Measurements from ENCODE around the gene TNS3.
A peak's percentile ranks its signal among the peaks of the same experiment; 100 is the strongest.

TNS3 gene

DNA sequence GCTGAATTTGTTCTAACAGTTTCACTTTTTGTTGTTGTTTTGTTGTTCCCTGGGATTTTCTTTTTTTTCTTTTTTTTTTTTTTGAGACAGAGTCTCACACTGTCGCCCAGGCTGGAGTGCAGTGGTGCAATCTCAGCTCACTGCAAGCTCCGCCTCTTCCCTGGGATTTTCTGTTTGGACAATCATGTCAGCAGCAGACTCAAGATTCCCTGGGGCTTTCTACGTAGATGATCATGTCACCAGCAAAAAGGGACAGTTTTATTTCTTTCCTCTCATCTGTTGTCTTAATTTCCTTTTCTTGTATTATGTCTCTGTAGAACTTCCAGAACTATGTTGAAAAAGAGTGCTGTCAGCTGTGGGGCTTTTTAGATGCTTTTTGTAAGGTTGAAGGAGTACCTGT, 241.4 kb downstream of the TNS3 start:
- TF ChIP-seq, protein P1, sequence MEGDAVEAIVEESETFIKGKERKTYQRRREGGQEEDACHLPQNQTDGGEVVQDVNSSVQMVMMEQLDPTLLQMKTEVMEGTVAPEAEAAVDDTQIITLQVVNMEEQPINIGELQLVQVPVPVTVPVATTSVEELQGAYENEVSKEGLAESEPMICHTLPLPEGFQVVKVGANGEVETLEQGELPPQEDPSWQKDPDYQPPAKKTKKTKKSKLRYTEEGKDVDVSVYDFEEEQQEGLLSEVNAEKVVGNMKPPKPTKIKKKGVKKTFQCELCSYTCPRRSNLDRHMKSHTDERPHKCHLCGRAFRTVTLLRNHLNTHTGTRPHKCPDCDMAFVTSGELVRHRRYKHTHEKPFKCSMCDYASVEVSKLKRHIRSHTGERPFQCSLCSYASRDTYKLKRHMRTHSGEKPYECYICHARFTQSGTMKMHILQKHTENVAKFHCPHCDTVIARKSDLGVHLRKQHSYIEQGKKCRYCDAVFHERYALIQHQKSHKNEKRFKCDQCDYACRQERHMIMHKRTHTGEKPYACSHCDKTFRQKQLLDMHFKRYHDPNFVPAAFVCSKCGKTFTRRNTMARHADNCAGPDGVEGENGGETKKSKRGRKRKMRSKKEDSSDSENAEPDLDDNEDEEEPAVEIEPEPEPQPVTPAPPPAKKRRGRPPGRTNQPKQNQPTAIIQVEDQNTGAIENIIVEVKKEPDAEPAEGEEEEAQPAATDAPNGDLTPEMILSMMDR (IDR thresholded peaks at IDR 0.05; ENCODE audit: control insufficient read depth, insufficient read depth, low read depth, low read length, missing control alignments), result no peak
- DNase-seq (ENCODE audit: low read depth), result no peak
- H3K4me3 ChIP-seq (ENCODE audit: control insufficient read depth, low read depth, low read length), result no peak overlapping the region

DNA sequence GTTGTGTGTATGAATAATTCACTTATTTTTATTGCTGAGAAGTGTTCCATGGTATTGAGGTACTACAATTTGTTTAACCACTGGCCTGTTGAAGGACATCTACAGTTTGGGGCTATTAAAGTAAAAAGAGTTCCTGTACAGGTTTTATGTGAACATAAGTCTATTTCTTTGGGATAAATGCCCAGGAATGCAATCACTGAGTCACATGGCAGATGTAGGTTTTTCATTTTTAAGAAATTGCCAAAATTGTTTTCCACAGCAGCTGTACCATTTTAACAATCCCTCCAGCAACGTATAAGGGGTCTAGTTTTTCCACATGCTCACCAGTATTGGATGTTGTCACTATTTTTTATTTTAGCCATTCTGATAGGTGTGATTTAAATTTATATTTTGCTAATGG, 243.9 kb downstream of the TNS3 start:
- no peak overlapping the region for H3K4me3 ChIP-seq (ENCODE audit: control insufficient read depth, low read depth, low read length)
- DNase-seq (ENCODE audit: low read depth), result no peak
- TF ChIP-seq, protein P1 (IDR thresholded peaks at IDR 0.05; ENCODE audit: control insufficient read depth, insufficient read depth, low read depth, low read length, missing control alignments), result no peak

- H3K4me3 ChIP-seq (ENCODE audit: control insufficient read depth, low read depth, low read length), result no peak overlapping the region
- TF ChIP-seq, protein P1 (IDR thresholded peaks at IDR 0.05; ENCODE audit: control insufficient read depth, insufficient read depth, low read depth, low read length, missing control alignments), result no peak
- DNase-seq (ENCODE audit: low read depth), result no peak
Measured at GRCh38 chr7:47337531-47337930, 244.4 kb downstream of the TNS3 start.

DNA sequence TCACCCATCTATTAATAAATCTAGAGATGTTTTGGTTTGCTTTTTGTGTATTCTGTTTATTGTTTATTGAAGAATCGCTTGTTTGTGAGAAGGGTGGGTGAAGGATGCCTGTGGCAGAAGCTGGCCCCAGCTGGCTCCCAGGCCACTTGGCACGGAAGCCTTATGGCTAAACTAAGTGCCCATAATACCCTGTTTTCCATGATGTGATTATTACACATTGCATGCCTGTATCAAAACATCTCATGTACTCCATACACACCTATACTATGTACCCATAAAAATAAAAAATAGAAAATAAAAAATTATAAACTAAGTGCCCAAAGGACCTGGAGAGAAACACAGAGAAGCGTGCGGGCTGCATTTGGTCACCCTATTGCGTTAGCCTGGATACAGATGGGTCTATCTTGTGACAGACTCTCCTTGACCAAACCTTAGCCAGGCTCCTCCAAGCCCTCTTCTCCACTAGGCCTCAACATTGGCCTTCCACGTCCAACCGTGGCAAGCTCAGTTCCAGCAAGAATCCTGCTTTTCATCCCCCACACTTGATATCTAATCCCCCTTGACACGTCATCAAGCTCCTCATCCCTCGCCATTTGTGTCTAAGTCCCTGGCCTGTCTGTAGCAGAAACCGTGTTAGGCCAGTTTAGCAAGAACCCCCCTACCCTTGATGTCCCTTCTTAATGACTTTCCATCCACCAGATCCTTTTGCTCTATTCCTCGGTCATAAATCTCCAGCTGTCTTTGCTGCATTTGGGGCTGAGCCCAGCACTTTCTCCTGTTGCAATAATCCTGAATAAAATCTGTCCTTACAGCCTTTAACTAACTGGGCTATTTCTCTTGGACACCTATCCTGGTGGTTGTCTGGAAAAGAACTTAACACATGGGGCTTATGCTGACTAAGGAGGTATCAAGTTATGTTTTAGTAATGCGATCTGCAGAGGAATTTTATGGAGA, 245.2 kb downstream of the TNS3 start:
- no peak overlapping the region for H3K4me3 ChIP-seq (ENCODE audit: control insufficient read depth, low read depth, low read length)
- DNase-seq (ENCODE audit: low read depth), result no peak
- TF ChIP-seq, protein P1 (IDR thresholded peaks at IDR 0.05; ENCODE audit: control insufficient read depth, insufficient read depth, low read depth, low read length, missing control alignments), result no peak

GRCh38 chr7:47335557-47336471, 246.1 kb downstream of the TNS3 start:
- peak; percentile 64 for DNase-seq (ENCODE audit: low read depth)
- no peak overlapping the region for H3K4me3 ChIP-seq (ENCODE audit: control insufficient read depth, low read depth, low read length)
- TF ChIP-seq, protein P1 (IDR thresholded peaks at IDR 0.05; ENCODE audit: control insufficient read depth, insufficient read depth, low read depth, low read length, missing control alignments), result no peak

DNA sequence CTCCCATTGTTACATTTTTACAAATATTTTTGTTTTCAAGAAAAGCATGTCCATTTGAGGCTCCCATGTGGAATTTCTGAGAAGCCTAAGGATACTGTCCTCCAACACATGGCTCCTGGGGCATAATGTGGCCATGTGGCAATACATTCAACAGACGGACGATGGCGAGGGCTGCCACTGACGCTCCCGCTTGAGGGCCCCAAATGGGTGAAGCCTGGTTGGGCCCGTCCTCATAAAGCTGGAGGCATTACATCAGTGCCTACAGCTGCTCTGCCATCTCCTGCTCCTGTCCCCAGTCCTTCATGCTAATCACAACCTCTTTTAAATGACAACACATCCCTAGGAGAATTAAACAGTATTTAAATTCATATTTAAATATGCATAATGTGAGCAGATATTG, 246.8 kb downstream of the TNS3 start:
- TF ChIP-seq, protein P1 (IDR thresholded peaks at IDR 0.05; ENCODE audit: control insufficient read depth, insufficient read depth, low read depth, low read length, missing control alignments), result no peak
- no peak overlapping the region for H3K4me3 ChIP-seq (ENCODE audit: control insufficient read depth, low read depth, low read length)
- DNase-seq (ENCODE audit: low read depth), result no peak
